WTC11 (cell line): Measurements from ENCODE around the gene ROS1.

Source experiments
- CBFB ChIP-seq: sonication (generic); formaldehyde crosslinking; IDR thresholded peaks from 2 replicates; pipeline ENCODE4 v1.8.1; 2022; ENCODE audit warnings: mild to moderate bottlenecking, low read depth, missing genetic modification reagents
- GTF2I ChIP-seq: fragments of 250-450 bp; sonication (Bioruptor Pico); conservative IDR thresholded peaks from 2 replicates; pipeline ENCODE4 v1.4.0; 2021; ENCODE audit warnings: mild to moderate bottlenecking
- KAT7 ChIP-seq: sonication (generic); formaldehyde crosslinking; IDR thresholded peaks from 2 replicates; pipeline ENCODE4 v1.8.1; 2023; ENCODE audit warnings: missing genetic modification reagents, mild to moderate bottlenecking, borderline replicate concordance
- NFYB ChIP-seq: sonication (generic); formaldehyde crosslinking; conservative IDR thresholded peaks from 2 replicates; pipeline ENCODE4 v1.8.0; 2022; ENCODE audit warnings: low read depth, missing genetic modification reagents
- ZNF121 ChIP-seq: sonication (generic); formaldehyde crosslinking; IDR thresholded peaks from 2 replicates; pipeline ENCODE4 v1.8.0; 2023; ENCODE audit warnings: missing genetic modification reagents
- ZNF138 ChIP-seq: sonication (generic); formaldehyde crosslinking; conservative IDR thresholded peaks from 2 replicates; pipeline ENCODE4 v1.8.1; 2022; ENCODE audit warnings: mild to moderate bottlenecking, moderate library complexity, missing genetic modification reagents
- TF ChIP-seq, protein P1 (sequence below): fragments of 200-600 bp; IDR thresholded peaks from 2 replicates; pipeline ENCODE4 v1.8.0; 2022; ENCODE audit warnings: antibody characterized with exemption
- TF ChIP-seq, protein P2 (sequence below): sonication (generic); formaldehyde crosslinking; conservative IDR thresholded peaks from 2 replicates; pipeline ENCODE4 v1.8.1; 2022; ENCODE audit warnings: mild to moderate bottlenecking, missing genetic modification reagents
- TF ChIP-seq, protein P3 (sequence below): sonication (generic); formaldehyde crosslinking; IDR thresholded peaks from 2 replicates; pipeline ENCODE4 v1.8.0; 2022; ENCODE audit warnings: mild to moderate bottlenecking, missing genetic modification reagents

- TF ChIP-seq, protein P1, sequence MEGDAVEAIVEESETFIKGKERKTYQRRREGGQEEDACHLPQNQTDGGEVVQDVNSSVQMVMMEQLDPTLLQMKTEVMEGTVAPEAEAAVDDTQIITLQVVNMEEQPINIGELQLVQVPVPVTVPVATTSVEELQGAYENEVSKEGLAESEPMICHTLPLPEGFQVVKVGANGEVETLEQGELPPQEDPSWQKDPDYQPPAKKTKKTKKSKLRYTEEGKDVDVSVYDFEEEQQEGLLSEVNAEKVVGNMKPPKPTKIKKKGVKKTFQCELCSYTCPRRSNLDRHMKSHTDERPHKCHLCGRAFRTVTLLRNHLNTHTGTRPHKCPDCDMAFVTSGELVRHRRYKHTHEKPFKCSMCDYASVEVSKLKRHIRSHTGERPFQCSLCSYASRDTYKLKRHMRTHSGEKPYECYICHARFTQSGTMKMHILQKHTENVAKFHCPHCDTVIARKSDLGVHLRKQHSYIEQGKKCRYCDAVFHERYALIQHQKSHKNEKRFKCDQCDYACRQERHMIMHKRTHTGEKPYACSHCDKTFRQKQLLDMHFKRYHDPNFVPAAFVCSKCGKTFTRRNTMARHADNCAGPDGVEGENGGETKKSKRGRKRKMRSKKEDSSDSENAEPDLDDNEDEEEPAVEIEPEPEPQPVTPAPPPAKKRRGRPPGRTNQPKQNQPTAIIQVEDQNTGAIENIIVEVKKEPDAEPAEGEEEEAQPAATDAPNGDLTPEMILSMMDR = no peak
- TF ChIP-seq, protein P2, sequence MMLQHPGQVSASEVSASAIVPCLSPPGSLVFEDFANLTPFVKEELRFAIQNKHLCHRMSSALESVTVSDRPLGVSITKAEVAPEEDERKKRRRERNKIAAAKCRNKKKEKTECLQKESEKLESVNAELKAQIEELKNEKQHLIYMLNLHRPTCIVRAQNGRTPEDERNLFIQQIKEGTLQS = no peak
- TF ChIP-seq ZNF138 = no peak
- TF ChIP-seq CBFB = no peak
- TF ChIP-seq GTF2I = no peak
- TF ChIP-seq, protein P3, sequence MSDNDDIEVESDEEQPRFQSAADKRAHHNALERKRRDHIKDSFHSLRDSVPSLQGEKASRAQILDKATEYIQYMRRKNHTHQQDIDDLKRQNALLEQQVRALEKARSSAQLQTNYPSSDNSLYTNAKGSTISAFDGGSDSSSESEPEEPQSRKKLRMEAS = no peak
- TF ChIP-seq ZNF121 (CRISPR knock-in tag) = no peak
- TF ChIP-seq NFYB (CRISPR knock-in tag) = no peak
- no peak for TF ChIP-seq KAT7 (CRISPR knock-in tag)
Observed at GRCh38 chr6:117465691-117466090, 39.9 kb upstream of the ROS1 start.
